K562 (cell line): Measurements from ENCODE around the gene LMAN1L. TPM values are rescaled to one million over a fixed set of nuclear protein-coding genes. Genes with fewer than 3 reads are reported as not detected.

Experiments used
- ATF1 ChIP-seq, 2 experiments: fragments of 450-650 bp in 1 of 2; IDR thresholded peaks; 2 replicates each; pipeline ENCODE4 v1.6.1; 2016; ENCODE audit warnings: missing compliant biosample characterization in 1 of 2, missing genetic modification characterization in 1 of 2
- CREM ChIP-seq: IDR thresholded peaks from 2 replicates; pipeline ENCODE4 v1.6.1; 2014; ENCODE audit warnings: antibody characterized with exemption, low read depth
- DACH1 ChIP-seq: fragments of 450-650 bp; IDR thresholded peaks from 2 replicates; pipeline ENCODE4 v1.6.1; 2018; ENCODE audit not compliant: partially characterized antibody
- MEF2A ChIP-seq: IDR thresholded peaks from 2 replicates; pipeline ENCODE4 v1.6.1; 2011; ENCODE audit warnings: low read depth, mild to moderate bottlenecking, low read length, moderate library complexity; ENCODE audit not compliant: control insufficient read depth
- NELFE ChIP-seq: IDR thresholded peaks from 2 replicates; pipeline ENCODE4 v1.6.1; 2011; ENCODE audit warnings: mild to moderate bottlenecking; ENCODE audit not compliant: insufficient read depth, insufficient read length
- RB1 ChIP-seq: fragments of 450-650 bp; IDR thresholded peaks from 2 replicates; pipeline ENCODE4 v1.6.1; 2017; ENCODE audit warnings: low read depth, mild to moderate bottlenecking
- SPI1 ChIP-seq: IDR thresholded peaks from 2 replicates; pipeline ENCODE4 v1.6.1; 2011; ENCODE audit warnings: low read depth, low read length, control low read depth, borderline replicate concordance
- STAG1 ChIP-seq: sonication (generic); formaldehyde crosslinking; IDR thresholded peaks from 2 replicates; pipeline ENCODE4 v1.5.0; 2020; ENCODE audit warnings: missing genetic modification reagents, borderline replicate concordance
- TARDBP ChIP-seq: fragments of 450-650 bp; IDR thresholded peaks from 2 replicates; pipeline ENCODE4 v1.6.1; 2016
- polyA plus RNA-seq, 8 experiments: library from polyadenylated mRNA; depleted of rRNA in 4 of 8; stranded (reverse) in 5 of 8; unstranded in 3 of 8; fragments of >200 nt; fragmentation: Nextera tagmentation in 2 of 8; fragmentation: Illumina TruSeq in 1 of 8; extraction: Ambion mirVana in 2 of 8; extraction: Trizol in 1 of 8; gene quantifications; 2 replicates each; pipeline versions ENCODE4 v1.2.1 to v1.2.3, GENCODE V29; 2011 to 2014; ENCODE audit warnings: inconsistent platforms in 1 of 8, missing spikeins in 1 of 8
- total RNA-seq, 7 experiments: library from RNA; depleted of rRNA in 6 of 7; stranded (reverse); fragments of >200 nt in 6 of 7; fragmentation: Illumina TruSeq in 2 of 7; extraction: Trizol in 2 of 7; gene quantifications; 2 replicates each; pipeline versions ENCODE4 v1.2.1 to v1.2.3, GENCODE V29; 2011 to 2021; ENCODE audit warnings: low replicate concordance in 1 of 7
- TF ChIP-seq, protein P1 (sequence below): sonication (generic); formaldehyde crosslinking; IDR thresholded peaks from 2 replicates; pipeline ENCODE4 v1.9.0; 2022; ENCODE audit warnings: mild to moderate bottlenecking, missing genetic modification reagents
- TF ChIP-seq, protein P2 (sequence below): fragments of 450-650 bp; IDR thresholded peaks from 2 replicates; pipeline ENCODE4 v1.6.1; 2016
- TF ChIP-seq, protein P3 (sequence below), 2 experiments: fragments of 450-650 bp; formaldehyde crosslinking in 1 of 2; IDR thresholded peaks; 2 replicates each; pipeline versions ENCODE4 v1.4.0 to v1.6.1; 2014 to 2020; ENCODE audit warnings: mild to moderate bottlenecking in 2 of 2, borderline replicate concordance in 1 of 2, low read depth in 1 of 2

The LMAN1L gene
- total and polyA plus RNA-seq, 9 of the 15 experiments (the other 6 are each of a cell fraction or from before 2014, with no cell fraction given) = not detected

DNA sequence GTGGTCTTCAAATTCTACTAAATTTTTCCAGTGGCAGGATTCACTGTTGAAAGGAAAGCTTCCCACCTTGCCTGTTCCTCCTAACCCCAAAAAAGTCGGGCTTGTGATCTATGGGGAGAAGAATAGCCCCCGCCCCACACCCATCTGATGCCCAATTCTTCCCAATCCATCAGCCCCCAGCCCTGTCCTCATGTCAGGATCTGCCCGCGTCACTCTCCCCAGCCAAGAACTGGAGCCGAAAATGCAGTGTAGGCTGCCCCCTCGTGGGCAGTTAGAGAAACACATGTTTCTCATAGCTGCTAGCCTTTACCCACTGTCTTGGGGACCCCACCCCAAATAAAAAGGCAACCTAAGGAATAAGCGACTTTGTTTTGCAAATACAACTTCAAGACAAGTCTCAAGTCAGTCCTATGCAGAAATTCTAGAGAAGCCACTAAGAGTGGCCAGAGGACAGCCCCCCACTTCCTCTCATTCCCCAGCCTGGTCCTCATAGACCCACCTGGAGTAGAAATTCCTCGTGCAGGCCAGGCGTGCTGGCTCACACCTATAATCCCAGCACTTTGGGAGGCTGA is 43.8 kb upstream of the LMAN1L start (continued):
- TF ChIP-seq STAG1 (CRISPR knock-in tag) (peak; percentile 91), MEF2A (no peak), TARDBP (no peak; the same call in 1 of the 2 replicates), DACH1 (no peak), SPI1 (peak; percentile 15; the same call in 1 of the 2 replicates), CREM (peak; percentile 63), NELFE (no peak), ATF1 (CRISPR knock-in tag; IDR thresholded peaks at IDR 0.05) (no peak), ATF1 (tag; IDR thresholded peaks at IDR 0.05) (peak; percentile 70), RB1 (0 out of 2 replicates have a peak, but pooled peaks have one; percentile 50)
- TF ChIP-seq, protein P1, sequence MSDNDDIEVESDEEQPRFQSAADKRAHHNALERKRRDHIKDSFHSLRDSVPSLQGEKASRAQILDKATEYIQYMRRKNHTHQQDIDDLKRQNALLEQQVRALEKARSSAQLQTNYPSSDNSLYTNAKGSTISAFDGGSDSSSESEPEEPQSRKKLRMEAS (CRISPR knock-in tag) = 0 out of 2 replicates have a peak, but pooled peaks have one; percentile 19
- TF ChIP-seq, protein P2, sequence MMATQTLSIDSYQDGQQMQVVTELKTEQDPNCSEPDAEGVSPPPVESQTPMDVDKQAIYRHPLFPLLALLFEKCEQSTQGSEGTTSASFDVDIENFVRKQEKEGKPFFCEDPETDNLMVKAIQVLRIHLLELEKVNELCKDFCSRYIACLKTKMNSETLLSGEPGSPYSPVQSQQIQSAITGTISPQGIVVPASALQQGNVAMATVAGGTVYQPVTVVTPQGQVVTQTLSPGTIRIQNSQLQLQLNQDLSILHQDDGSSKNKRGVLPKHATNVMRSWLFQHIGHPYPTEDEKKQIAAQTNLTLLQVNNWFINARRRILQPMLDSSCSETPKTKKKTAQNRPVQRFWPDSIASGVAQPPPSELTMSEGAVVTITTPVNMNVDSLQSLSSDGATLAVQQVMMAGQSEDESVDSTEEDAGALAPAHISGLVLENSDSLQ = peak; percentile 70
- TF ChIP-seq, protein P3, sequence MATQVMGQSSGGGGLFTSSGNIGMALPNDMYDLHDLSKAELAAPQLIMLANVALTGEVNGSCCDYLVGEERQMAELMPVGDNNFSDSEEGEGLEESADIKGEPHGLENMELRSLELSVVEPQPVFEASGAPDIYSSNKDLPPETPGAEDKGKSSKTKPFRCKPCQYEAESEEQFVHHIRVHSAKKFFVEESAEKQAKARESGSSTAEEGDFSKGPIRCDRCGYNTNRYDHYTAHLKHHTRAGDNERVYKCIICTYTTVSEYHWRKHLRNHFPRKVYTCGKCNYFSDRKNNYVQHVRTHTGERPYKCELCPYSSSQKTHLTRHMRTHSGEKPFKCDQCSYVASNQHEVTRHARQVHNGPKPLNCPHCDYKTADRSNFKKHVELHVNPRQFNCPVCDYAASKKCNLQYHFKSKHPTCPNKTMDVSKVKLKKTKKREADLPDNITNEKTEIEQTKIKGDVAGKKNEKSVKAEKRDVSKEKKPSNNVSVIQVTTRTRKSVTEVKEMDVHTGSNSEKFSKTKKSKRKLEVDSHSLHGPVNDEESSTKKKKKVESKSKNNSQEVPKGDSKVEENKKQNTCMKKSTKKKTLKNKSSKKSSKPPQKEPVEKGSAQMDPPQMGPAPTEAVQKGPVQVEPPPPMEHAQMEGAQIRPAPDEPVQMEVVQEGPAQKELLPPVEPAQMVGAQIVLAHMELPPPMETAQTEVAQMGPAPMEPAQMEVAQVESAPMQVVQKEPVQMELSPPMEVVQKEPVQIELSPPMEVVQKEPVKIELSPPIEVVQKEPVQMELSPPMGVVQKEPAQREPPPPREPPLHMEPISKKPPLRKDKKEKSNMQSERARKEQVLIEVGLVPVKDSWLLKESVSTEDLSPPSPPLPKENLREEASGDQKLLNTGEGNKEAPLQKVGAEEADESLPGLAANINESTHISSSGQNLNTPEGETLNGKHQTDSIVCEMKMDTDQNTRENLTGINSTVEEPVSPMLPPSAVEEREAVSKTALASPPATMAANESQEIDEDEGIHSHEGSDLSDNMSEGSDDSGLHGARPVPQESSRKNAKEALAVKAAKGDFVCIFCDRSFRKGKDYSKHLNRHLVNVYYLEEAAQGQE (IDR thresholded peaks at IDR 0.05; ENCODE audit: borderline replicate concordance) = peak; percentile 85
- TF ChIP-seq, protein P3 (CRISPR knock-in tag; IDR thresholded peaks at IDR 0.05; ENCODE audit: low read depth) = no peak
